ENCODE data around the gene TPST2.
A peak's percentile ranks its signal among the peaks of the same experiment; 100 is the strongest.
"Not testable (repeated sequence)": the region's sequence is repeated elsewhere in the genome, so short reads cannot be mapped to it uniquely, and the experiment has no call there.

Gene TPST2

DNA sequence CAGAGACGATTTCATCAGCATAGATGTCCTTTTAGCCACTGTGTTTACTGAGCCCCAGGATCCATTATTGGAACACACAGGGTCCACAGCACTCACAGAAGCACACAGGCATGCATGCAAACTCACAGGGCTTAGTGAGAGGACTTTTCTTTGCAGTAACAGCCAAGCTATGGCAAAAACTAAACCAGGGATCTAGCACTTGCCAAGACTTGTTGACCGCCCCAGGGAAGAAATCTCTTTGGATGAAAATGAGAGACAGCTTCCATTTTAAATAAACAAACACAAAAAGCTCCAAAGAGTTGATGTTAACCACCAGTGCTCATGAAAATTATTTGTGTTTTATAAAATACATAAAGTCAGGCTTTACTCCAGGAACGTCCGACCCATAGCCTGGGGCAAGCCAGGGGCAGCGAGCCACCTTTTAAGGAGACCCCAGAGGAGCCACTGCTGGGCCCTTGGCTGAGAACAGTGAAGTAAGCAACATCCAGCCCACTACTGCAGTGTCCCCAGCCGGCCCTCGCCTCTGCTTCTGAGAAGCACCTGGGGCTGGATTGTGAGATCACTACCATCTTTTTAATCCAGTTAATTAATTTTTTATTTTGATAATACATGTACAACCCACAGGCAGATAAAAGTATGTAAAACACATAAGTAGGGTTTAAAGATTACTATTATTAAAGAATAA lies 55.6 kb downstream of the TPST2 start:
- DNase-seq (ENCODE audit: low read depth in 2 of 2): no peak

DNA sequence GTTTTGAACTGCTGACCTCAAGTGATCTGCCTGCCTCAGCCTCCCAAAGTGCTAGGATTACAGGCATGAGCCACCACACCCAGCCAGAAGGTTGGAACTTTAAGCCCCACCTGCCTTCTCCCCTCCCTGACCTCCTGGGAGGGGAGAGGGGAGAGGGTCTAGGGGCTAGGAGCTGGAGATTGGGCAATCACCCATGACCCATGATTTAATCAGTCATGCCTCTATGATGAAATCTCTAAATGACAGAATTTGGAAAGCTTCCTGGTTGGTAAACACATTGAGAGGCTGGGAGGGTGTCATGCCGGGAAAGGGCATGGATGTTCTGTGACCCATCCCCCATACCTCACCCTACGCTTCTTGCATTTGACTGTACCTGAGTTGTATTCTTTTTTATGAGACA lies 60.6 kb downstream of the TPST2 start:
- DNase-seq (ENCODE audit: low read depth in 2 of 2): no peak

DNA sequence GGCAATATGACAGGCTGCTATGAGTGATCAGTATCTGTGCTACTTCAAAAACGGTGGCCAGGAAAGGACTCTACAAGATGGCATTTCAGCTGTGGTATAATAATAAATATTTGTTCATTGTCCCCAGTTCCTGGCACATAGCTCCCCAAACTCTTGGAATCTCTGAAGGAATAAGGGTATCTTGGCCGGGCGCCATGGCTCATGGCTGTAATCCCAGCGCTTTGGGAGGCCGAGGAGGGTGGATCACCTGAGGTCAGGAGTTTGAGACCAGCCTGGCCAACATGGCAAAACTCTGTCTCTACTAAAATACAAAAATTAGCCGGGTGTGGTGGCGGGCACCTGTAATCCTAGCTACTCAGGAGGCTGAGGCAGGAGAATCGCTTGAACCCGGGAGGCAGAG lies 61.4 kb downstream of the TPST2 start:
- DNase-seq (ENCODE audit: low read depth in 2 of 2): not testable (repeated sequence)

DNA sequence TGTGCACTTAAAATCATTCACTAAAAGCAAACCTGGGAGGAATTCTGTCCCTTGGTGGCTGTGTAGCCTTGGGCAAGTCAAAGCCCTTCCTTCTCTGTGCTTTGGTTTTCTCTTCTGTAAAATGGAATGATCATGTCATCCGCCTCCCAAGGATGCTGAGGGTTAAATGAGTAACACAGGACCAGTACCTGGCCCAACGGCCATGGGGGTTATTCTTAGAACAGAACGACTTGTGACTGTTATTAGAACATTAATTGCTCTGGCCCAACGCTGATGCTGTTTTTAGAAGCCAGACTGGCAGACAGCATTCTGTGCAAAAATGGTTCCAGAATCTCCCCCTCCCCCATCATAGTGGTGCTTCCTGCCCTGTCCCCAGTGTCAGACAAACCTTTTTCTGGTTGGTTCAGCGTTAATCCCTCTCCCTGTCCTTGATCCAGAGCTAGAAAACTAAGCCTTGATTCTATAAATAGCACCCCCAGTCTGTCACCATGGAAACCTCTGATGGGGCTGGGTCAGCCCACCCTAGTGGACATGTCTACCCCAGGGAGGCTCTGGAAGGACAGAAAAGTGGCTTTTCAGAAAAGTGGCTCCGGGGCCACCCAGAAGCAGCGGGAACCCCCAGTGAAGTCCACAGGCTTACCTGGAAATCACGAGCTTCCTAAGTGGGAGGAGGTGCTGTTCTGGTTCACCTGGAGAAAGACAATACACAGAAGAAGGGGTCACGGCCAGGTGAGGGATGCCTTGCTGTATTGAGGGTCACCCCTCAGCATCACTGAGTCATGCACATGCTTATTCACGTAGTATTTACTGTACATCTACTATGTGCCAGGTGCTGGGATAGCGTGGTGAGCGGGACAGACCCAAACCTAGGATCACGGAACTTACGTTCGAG lies 62.1 kb downstream of the TPST2 start:
- no peak for DNase-seq (ENCODE audit: low read depth in 2 of 2)

DNA sequence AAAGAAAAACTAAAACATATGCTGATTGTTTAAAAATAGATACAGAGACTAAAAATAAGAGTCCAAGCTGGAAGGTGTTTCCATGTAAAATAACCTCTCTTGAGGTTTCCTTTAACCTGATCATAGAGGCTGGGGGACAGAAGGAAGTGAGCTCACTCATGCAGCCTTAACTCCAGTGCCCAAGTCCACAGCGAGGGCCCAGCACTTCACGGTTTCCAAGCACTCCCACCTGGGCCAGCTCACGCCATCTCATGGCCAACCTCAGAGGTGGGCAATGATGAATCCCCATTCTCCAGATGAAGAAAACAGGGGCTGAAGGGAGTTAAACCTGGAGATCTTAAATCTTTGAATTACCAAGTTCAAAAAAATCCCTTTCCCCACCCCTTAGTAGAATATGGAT lies 62.8 kb downstream of the TPST2 start:
- DNase-seq (ENCODE audit: low read depth in 2 of 2): no peak

DNA sequence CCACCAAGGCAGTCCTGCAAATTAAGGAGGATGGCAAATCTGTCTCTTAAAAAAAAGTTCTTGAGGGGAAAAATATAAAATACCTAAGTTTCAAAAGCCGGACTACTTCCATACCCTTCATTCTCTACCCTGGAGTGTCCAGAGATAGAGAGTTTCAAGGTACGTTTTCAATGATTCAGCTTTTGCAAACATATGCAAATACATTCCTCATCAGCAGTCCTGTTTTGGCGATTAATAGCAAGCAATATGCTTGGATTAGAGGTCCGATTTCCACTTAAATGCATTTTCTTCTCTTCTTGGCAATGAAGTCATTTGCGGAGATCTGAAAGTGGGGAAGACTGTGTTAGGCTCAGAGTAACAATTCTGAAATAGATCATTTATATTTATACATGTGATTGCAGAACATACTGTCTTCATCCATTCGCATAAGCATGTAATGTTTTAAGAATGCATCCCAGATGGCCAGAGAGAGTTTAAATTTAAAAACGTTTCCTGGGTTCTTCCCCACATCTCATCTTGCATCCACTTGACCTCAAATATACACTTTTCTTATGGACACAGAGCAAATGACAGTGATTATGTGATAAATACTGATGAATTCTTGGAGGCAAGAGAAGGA lies 63.9 kb downstream of the TPST2 start:
- no peak for DNase-seq (ENCODE audit: low read depth in 2 of 2)

DNA sequence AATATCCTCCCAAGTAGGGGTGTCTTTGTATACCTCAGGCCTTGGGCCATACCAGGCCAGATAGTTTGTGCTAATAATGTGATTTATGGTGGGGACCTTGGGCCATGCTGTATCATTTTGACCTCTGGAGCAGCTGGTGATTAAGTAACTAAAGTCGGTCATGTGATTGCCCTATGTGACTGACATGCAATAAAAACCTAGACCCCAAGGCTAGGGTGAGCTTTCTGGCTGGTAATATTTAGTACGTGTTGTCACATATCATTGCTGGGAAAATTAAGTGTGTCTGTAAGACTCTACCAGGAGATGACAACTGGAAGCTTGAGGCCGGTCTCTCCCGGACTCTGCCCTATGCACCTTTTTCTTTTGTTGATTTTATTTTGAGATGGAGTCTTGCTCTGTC lies 65.1 kb downstream of the TPST2 start:
- DNase-seq (ENCODE audit: low read depth in 2 of 2): no peak

DNA sequence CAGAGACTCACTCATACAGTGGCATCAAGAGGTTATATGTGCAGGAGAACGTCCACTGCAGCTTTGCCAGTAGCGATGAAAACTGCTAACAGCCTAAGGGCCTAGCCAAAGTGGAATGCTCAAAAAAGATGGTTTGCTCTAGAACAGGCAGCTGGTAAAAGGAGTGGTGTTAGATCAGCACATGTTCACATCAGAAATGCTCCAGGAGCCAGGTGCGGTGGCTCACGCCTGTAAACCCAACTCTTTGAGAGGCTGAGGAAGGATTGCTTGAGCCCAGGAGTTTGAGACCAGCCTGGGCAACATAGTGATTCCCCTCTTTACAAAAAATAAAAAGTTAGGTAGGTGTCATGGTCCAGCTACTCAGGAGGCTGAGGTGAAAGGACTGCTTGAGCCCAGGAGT lies 67.3 kb downstream of the TPST2 start:
- no peak for DNase-seq (ENCODE audit: low read depth in 2 of 2)

DNA sequence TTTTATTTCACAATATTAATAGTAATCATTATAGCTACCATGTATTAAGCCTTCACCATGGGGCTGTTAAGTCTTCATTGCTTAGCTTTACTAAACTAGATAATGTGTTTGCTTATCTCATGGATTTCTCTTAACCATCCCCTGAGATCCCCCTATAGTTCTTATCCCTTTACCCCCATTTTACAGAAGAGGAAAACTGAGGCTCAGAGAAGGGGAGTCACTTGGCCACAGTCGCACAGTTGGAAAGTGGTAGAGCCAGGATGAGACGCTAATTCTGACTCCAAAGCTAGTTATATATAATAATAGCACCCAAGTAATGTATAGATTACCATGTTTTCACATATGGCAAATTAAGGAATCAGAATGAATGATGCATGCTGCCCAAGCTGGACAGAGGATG lies 67.9 kb downstream of the TPST2 start:
- DNase-seq (ENCODE audit: low read depth in 2 of 2): no peak

DNA sequence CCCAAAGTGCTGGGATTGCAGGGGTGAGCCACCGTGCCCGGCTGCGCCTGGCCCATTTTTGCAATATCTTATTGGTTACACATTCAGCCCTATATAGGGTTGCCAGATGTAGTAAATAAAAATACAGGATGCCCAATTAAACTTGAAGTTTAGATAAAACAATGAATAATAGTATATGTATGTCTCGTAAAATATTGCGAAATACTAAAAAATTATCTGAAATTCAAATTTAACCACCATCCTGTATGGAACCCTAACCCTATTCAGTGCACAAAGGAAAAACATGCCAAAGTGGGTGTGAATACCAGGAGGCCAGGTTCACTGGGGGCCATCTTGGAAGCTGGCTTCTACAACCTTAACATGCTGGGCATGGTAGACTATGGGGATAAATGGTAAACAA lies 72.5 kb downstream of the TPST2 start:
- no peak for DNase-seq (ENCODE audit: low read depth in 2 of 2)

DNA sequence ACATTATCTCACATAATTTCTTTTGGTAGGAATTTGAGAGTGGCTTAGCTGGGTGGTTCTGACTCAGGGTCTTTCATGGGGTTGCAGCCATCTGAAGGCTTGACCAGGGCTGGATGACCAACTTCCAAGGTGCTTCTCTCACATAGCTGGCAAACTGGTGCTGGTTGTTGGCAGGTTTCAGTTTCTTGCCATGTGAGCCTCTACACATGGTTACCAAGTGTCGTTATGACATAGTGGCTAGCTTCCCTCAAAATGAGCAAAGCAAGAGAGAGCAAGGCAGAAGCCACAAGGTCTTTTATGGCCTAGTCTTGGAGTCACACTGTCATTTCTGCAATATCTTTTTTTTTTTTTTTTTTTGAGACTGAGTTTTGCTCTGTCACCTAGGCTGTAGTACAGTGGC lies 73.4 kb downstream of the TPST2 start:
- DNase-seq (ENCODE audit: low read depth in 2 of 2): no peak

DNA sequence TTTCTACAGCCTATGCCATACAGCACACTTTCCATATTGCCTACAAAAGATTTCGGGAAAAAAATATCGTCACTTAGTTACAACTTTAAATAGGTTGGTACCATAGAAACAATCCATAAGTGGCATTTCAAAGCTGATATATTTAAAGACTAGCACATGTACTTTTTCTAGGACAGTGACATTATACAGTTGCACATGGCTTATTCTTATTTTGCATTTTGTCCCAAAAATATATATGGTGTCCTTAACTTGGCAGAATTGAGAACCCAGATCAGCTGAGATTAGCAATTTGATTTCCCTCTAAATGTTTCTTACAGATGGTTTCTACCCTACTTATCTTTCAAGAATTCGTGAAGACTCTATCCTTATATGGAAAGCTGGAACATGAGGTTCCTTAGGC lies 74.0 kb downstream of the TPST2 start:
- no peak for DNase-seq (ENCODE audit: low read depth in 2 of 2)

DNA sequence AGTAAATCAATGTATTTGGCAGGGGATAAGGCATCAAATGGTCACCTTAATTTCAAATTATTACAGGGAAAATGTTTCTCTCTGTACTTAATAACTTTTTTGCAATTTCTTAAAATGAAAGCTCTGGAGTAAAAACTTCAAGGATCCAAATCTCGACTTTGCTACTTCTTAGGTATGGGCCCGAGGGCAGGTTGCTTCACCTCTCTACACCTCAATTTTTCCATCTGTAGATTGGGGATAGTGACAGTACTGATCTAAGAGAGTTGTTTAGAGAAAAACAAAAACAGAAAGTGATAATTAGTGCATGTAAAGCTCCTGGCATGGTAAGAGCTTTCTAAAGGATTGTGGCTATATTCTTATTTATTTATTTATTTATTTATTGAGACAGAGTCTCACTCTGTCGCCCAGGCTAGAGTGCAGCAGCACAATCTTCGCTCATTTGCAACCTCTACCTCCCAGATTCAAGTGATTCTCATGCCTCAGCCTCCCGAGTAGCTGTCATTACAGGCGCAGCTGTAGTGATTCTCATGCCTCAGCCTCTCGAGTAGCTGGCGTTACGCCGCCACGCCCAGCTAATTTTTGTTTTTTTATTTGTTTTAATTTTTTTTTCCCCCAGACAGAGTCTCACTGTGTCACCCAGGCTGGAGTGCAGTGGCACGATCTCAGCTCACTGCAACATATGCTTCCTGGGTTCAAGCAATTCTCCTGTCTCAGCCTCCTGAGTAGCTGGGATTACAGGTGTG lies 75.3 kb downstream of the TPST2 start:
- no peak for DNase-seq (ENCODE audit: low read depth in 2 of 2)

DNA sequence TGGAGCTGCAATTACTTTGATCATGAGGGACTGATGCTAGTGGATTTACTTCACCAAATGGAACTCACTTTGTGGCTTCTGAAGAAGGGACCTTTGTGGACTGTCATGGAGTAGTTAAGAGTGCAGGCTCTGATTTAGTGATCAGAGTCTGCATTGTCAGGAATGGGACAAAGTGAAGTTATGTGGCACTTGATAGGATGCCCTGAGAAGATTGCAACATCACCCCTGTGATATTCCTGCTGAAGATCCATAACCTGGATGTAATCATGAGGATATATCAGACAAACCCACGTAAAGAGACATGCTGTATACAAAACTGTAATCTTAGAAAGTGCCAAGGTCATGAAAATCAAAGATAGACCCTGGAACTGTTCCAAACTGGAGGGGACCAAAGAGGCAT lies 76.1 kb downstream of the TPST2 start:
- DNase-seq (ENCODE audit: low read depth in 2 of 2): no peak

DNA sequence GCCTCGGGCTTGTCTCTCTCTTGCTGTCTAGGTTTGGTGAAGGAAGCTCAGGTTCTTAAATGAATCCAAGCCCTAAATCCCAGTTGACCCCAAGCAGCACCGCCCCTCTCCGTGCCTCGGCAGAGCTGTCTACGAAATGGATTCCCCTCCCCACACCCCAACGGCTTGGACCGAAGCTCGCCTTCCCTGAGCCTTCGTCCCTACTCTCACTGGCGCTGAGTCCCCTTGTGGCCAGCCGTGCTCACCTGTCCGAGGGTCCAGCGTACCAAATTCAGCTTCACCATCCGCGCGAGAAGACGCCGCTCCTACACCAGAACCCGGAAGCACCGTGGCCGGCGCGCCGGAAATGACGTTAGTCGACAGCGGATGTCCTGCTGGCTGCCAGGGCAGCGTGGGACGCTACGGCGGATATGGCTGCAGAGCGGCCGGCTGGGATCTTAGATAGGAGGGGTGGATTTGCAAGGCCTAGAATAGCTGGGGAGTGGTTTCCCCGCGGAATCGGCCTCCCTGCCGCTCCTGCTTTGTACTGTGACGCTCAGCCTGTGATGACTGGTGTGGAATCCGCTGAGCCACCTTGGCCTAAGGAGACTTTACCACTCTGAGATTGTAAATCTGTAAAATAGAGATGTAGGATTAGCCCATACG lies 77.7 kb downstream of the TPST2 start, which contains the start of gene TFIP11:
Gene TFIP11, minus strand, starts transcription at position 325 of the 645 bp plus-strand sequence. CDS start 2,201 bp downstream, outside the sequence.
- DNase-seq (ENCODE audit: low read depth in 2 of 2): peak; percentile 80 to 82

DNA sequence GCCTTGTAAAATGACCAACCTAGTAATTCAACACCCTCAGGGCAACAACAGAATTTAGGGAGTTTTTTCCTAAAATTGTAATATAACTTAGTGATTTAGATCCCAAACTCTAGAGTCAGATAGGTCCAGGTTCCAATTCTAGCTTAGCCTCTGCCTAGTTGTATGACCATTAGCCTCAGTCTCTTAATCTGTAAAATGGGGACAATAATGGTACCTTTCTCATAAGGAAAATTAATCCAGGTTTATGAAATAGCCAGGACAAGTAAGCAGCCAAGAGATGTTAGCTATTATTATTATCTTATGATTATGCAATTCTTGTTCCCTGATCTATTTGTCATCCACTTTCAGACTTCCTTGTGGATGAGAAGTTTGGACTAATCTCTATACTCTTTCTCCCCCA lies 81.8 kb downstream of the TPST2 start:
- no peak for DNase-seq (ENCODE audit: low read depth in 2 of 2)

DNA sequence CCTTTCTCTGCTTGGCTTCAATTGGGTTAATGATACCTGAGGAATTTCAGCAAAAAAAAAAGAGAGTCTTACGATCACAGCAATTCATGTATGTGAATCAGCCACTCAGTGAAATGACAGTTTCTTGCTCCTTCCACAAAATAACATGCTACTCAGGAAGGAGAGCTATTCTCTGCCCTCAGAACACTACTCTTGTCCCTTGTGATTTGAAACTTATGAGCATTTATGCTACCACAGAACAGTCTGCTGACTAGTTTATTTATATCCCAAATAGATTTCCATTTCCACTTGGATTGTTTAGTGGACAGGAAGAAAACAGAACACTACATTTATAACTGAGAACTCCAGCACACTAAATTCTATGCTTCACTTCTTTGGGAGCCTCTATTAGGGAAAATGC lies 86.2 kb downstream of the TPST2 start:
- no peak for DNase-seq (ENCODE audit: low read depth in 2 of 2)

DNA sequence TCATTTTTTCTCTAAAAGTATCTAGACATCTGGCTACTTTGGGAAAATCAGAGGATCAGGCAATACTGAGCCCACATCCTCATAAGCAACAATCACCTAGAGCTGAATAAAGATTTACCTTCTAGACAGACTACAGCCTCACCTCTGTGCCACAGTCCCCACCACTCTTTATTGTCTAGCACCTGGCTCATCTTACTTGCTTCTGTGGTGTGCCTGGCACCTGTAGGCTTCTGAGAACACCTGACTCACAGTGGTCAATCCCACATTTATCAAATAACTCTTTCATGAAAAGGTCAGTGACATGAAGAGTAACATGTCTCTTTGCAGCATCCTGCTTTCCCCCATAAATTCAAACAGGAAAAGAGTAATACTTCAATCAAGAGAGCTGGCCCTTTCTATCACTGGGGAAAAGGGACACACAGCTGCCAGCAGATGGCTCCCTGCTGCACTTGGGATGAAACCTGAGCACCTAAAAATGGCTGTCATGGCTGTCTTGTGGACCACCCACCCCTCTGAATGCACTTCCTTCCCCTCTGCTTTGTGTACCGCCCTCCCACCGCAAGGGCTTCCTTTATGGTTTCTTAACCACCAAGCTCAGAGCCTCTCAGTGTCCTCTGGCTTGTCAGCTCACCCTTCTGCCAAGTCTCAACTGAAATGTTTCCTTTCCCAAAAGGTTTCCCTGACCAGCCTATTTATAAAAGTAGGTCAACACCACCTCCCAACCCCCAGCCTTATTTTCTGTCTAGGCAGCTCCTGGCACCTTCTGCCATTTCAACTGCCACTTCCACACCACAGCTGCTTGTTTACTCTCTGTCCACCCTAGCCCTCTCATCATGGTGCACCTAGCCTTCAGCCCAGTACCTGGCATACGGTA lies 87.0 kb downstream of the TPST2 start:
- peak; percentile 29 to 33 for DNase-seq (ENCODE audit: low read depth in 2 of 2)

DNA sequence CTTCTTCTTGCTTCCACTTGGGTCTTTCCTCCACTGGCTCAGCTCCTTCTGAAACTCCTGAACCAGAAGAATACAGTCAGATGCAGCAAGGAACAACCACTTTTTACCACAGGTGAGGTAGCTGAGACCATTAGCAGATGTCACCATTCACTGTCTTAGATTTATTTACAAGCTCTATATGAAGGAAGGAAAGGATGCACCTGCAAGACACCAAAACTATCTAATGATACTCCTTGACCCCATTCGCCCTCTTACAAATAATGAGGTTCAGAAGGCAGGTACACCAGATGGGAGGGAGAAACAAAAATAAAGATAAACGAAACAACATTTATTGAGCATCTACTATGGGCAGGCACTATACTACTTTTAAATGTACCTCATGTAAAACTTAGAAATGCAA lies 87.9 kb downstream of the TPST2 start:
- no peak for DNase-seq (ENCODE audit: low read depth in 2 of 2)

DNA sequence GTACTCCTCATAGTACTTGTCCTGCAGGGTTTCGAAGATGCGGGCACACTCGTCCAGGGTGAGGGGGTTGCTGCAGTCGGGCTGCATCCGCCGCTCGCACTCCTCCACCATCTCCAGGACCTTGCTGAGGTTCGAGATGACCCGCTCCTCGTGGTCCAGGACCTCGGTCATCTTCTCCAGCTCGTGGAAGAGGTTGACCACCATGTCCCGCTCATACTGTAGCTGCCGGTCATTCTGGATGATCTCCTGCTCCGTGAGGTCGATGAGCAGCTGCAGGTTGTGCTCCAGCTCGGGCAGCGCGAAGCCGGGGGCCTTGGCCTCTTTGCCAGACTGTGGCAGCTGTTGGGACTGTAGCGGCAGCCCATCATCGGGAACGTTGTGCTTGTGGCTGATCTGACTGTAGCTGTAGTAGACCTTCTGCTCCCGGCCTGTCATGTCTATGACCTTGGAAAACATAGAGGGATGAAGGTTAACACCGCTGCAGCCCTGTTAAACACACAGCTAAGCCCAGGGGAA lies 90.7 kb downstream of the TPST2 start:
- no peak for DNase-seq (ENCODE audit: low read depth in 2 of 2)

Data from stimulated activated CD8-positive, alpha-beta memory T cell treated with anti-CD3 and anti-CD28 coated beads, Interleukin-2, amount 100 ng/mL, for 1 hour (primary cell).